Suprapubic skin (tissue), 4 donors: ENCODE results near the gene SLC6A1.

Source experiments
- CTCF ChIP-seq, 2 donors: fragments of 200-600 bp in 1 of 2; fragments of 450-650 bp in 1 of 2; sonication (generic) in 1 of 2; IDR thresholded peaks; one replicate each; pipeline ENCODE4 v1.5.1; 2016 to 2019; ENCODE audit warnings: antibody characterized with exemption in 2 of 2, mild to moderate bottlenecking in 1 of 2, moderate library complexity in 1 of 2
- EP300 ChIP-seq: sonication (generic); formaldehyde crosslinking; IDR thresholded peaks from one replicate; pipeline ENCODE4 v1.6.1; 2017; ENCODE audit warnings: antibody characterized with exemption
- POLR2A ChIP-seq, 2 donors: fragments of 450-650 bp; IDR thresholded peaks; one replicate each; pipeline ENCODE4 v1.6.1; 2017; ENCODE audit warnings: antibody characterized with exemption in 2 of 2, mild to moderate bottlenecking in 2 of 2, moderate library complexity in 2 of 2
- POLR2AphosphoS5 ChIP-seq, 3 donors: sonication (generic); formaldehyde crosslinking; IDR thresholded peaks; one replicate each; pipeline ENCODE4 v1.6.1; 2017; ENCODE audit warnings: antibody characterized with exemption in 3 of 3

- no peak for TF ChIP-seq POLR2A (IDR thresholded peaks at IDR 0.05)
- TF ChIP-seq EP300: no peak
- TF ChIP-seq CTCF (IDR thresholded peaks at IDR 0.05): no peak
- no peak for TF ChIP-seq POLR2AphosphoS5 (IDR thresholded peaks at IDR 0.05)
Measured at GRCh38 chr3:11085093-11085840, 92.7 kb downstream of the SLC6A1 start.
